Measurements from ENCODE around the gene ADGRL3. TPM values are rescaled to one million over a fixed set of nuclear protein-coding genes. Genes with fewer than 3 reads are reported as not detected.
"Not testable (repeated sequence)": the region's sequence is repeated elsewhere in the genome, so short reads cannot be mapped to it uniquely, and the experiment has no call there.

ADGRL3 gene
- total RNA-seq, 3 donors from 2014 or later, result 4.3 to 10.8 (median 4.3) TPM

GRCh38 chr4:61753739-61754138 lies 553.6 kb downstream of the ADGRL3 start:
- Histone ChIP-seq H3K4me1 (ENCODE audit: low read depth) (no peaks in the 10 kb centered on the region), H3K9me3 (no peaks in the 10 kb centered on the region), H3K36me3 (ENCODE audit: low read depth) (no peaks in the 10 kb centered on the region), H3K4me3 (no peak overlapping the region)
- no peak for TF ChIP-seq CTCF (IDR thresholded peaks at IDR 0.05)
- no peak for ATAC-seq
- intact Hi-C loops (cut with DNase I, micrococcal nuclease), result no loop called here
- no peak for DNase-seq

GRCh38 chr4:61756937-61757336 lies 556.8 kb downstream of the ADGRL3 start:
- DNase-seq; H3K4me1 ChIP-seq (ENCODE audit: low read depth); H3K4me3 ChIP-seq; H3K36me3 ChIP-seq (ENCODE audit: low read depth); ATAC-seq; H3K9me3 ChIP-seq; intact Hi-C loops (cut with DNase I, micrococcal nuclease): not testable (repeated sequence)

GRCh38 chr4:61757983-61758382 lies 557.9 kb downstream of the ADGRL3 start:
- ATAC-seq; H3K4me3 ChIP-seq; intact Hi-C loops (cut with DNase I, micrococcal nuclease); DNase-seq; H3K36me3 ChIP-seq (ENCODE audit: low read depth); H3K9me3 ChIP-seq; H3K4me1 ChIP-seq (ENCODE audit: low read depth): not testable (repeated sequence)

- intact Hi-C loops (cut with DNase I, micrococcal nuclease); ATAC-seq; H3K9me3 ChIP-seq; H3K4me3 ChIP-seq; H3K36me3 ChIP-seq (ENCODE audit: low read depth); H3K4me1 ChIP-seq (ENCODE audit: low read depth); DNase-seq: not testable (repeated sequence)
Observed at GRCh38 chr4:61758596-61758995, 558.5 kb downstream of the ADGRL3 start.

GRCh38 chr4:61759245-61759644 lies 559.1 kb downstream of the ADGRL3 start:
- H3K4me1 ChIP-seq (ENCODE audit: low read depth); DNase-seq; H3K9me3 ChIP-seq; ATAC-seq; H3K36me3 ChIP-seq (ENCODE audit: low read depth); intact Hi-C loops (cut with DNase I, micrococcal nuclease); H3K4me3 ChIP-seq: not testable (repeated sequence)

GRCh38 chr4:61759885-61760284 lies 559.8 kb downstream of the ADGRL3 start:
- H3K4me3 ChIP-seq; H3K36me3 ChIP-seq (ENCODE audit: low read depth); H3K4me1 ChIP-seq (ENCODE audit: low read depth); DNase-seq; ATAC-seq; H3K9me3 ChIP-seq; intact Hi-C loops (cut with DNase I, micrococcal nuclease): not testable (repeated sequence)

- DNase-seq (no peak), ATAC-seq (no peak)
- TF ChIP-seq CTCF (IDR thresholded peaks at IDR 0.05), result no peak
- intact Hi-C loops (cut with DNase I, micrococcal nuclease), result no loop called here
- no peaks in the 10 kb centered on the region for H3K36me3 ChIP-seq (ENCODE audit: low read depth)
- H3K4me1 ChIP-seq (ENCODE audit: low read depth), result no peaks in the 10 kb centered on the region
- H3K4me3 ChIP-seq, result no peak overlapping the region
- H3K9me3 ChIP-seq, result peaks cover 3% of the 10 kb centered on the region
Observed at GRCh38 chr4:61760820-61761219, 560.7 kb downstream of the ADGRL3 start.

GRCh38 chr4:61762722-61763627 lies 562.8 kb downstream of the ADGRL3 start:
- H3K36me3 ChIP-seq (ENCODE audit: low read depth), result no peaks in the 10 kb centered on the region
- ATAC-seq (no peak), DNase-seq (no peak)
- H3K4me3 ChIP-seq, result no peak overlapping the region
- H3K9me3 ChIP-seq, result peaks cover 3% of the 10 kb centered on the region
- no peak for TF ChIP-seq CTCF (IDR thresholded peaks at IDR 0.05)
- no peaks in the 10 kb centered on the region for H3K4me1 ChIP-seq (ENCODE audit: low read depth)
- intact Hi-C loops (cut with DNase I, micrococcal nuclease), result no loop called here
